WTC11 (cell line): ENCODE measurements around the gene C7.

Source experiments
- CTCF ChIP-seq: fragments of 200-600 bp; IDR thresholded peaks from 2 replicates; pipeline ENCODE4 v1.8.0; 2022; ENCODE audit warnings: antibody characterized with exemption
- E2F1 ChIP-seq: sonication (generic); formaldehyde crosslinking; IDR thresholded peaks from 2 replicates; pipeline ENCODE4 v1.8.0; 2022; ENCODE audit warnings: mild to moderate bottlenecking, missing genetic modification reagents
- ERG ChIP-seq: fragments of 250-450 bp; sonication (Bioruptor Pico); IDR thresholded peaks from 2 replicates; pipeline ENCODE4 v1.8.0; 2021; ENCODE audit warnings: mild to moderate bottlenecking
- ETV6 ChIP-seq: sonication (generic); formaldehyde crosslinking; IDR thresholded peaks from 2 replicates; pipeline ENCODE4 v1.8.1; 2022; ENCODE audit warnings: mild to moderate bottlenecking, missing genetic modification reagents
- FOXP1 ChIP-seq: sonication (generic); formaldehyde crosslinking; IDR thresholded peaks from 2 replicates; pipeline ENCODE4 v1.8.0; 2022; ENCODE audit warnings: missing genetic modification reagents, mild to moderate bottlenecking, moderate library complexity, borderline replicate concordance
- FOXP4 ChIP-seq: sonication (generic); formaldehyde crosslinking; IDR thresholded peaks from 2 replicates; pipeline ENCODE4 v1.8.0; 2022; ENCODE audit warnings: mild to moderate bottlenecking, missing genetic modification reagents
- HMGXB4 ChIP-seq: sonication (generic); formaldehyde crosslinking; IDR thresholded peaks from 2 replicates; pipeline ENCODE4 v1.8.1; 2023; ENCODE audit warnings: mild to moderate bottlenecking, moderate library complexity, missing genetic modification reagents
- MYBL2 ChIP-seq: sonication (generic); formaldehyde crosslinking; IDR thresholded peaks from 2 replicates; pipeline ENCODE4 v1.8.1; 2023; ENCODE audit warnings: mild to moderate bottlenecking, moderate library complexity, missing genetic modification reagents
- NR2C2 ChIP-seq: sonication (generic); formaldehyde crosslinking; IDR thresholded peaks from 2 replicates; pipeline ENCODE4 v1.8.0; 2022; ENCODE audit warnings: mild to moderate bottlenecking, missing genetic modification reagents
- SP1 ChIP-seq: sonication (generic); formaldehyde crosslinking; conservative IDR thresholded peaks from 2 replicates; pipeline ENCODE4 v1.8.1; 2022; ENCODE audit warnings: missing genetic modification reagents
- USF1 ChIP-seq: sonication (generic); formaldehyde crosslinking; IDR thresholded peaks from 2 replicates; pipeline ENCODE4 v1.8.0; 2022; ENCODE audit warnings: mild to moderate bottlenecking, missing genetic modification reagents
- USF2 ChIP-seq: sonication (generic); formaldehyde crosslinking; IDR thresholded peaks from 2 replicates; pipeline ENCODE4 v1.8.1; 2023; ENCODE audit warnings: mild to moderate bottlenecking, missing genetic modification reagents, moderate library complexity

GRCh38 chr5:40955313-40955712 lies 46.0 kb downstream of the C7 start:
- no peak for TF ChIP-seq SP1 (CRISPR knock-in tag)
- TF ChIP-seq USF2 (CRISPR knock-in tag): no peak
- no peak for TF ChIP-seq MYBL2
- no peak for TF ChIP-seq E2F1
- no peak for TF ChIP-seq CTCF
- no peak for TF ChIP-seq FOXP1 (CRISPR knock-in tag)
- no peak for TF ChIP-seq ERG
- TF ChIP-seq HMGXB4 (CRISPR knock-in tag): no peak
- no peak for TF ChIP-seq NR2C2 (CRISPR knock-in tag)
- TF ChIP-seq USF1: no peak
- TF ChIP-seq FOXP4 (CRISPR knock-in tag): no peak
- no peak for TF ChIP-seq ETV6 (CRISPR knock-in tag)
